OCI-LY3 (cell line): ENCODE results near the gene FBXL4.

Experiments
- CTCF ChIP-seq: fragments of 200-600, 300-600 bp; sonication (generic); IDR thresholded peaks from 2 replicates; pipeline ENCODE4 v1.5.1; 2014; ENCODE audit warnings: antibody characterized with exemption, low read length, low read depth
- EZH2phosphoT487 ChIP-seq: fragments of 200-600 bp; shearing (Covaris generic); IDR thresholded peaks from 2 replicates; pipeline ENCODE4 v1.6.1; 2018; ENCODE audit warnings: antibody characterized with exemption, mixed run types, low read depth

GRCh38 chr6:98941319-98941718 is 6.4 kb downstream of the FBXL4 start:
- TF ChIP-seq CTCF (no peak), EZH2phosphoT487 (no peak)
